NCI-H1930 (cell line): ENCODE data around the gene QSER1.
A peak's percentile ranks its signal among the peaks of the same experiment; 100 is the strongest.
"Not testable (repeated sequence)": the region's sequence is repeated elsewhere in the genome, so short reads cannot be mapped to it uniquely, and the experiment has no call there.

Experiments
- DNase-seq, 2 experiments: peaks; one replicate each; lab custom pipeline; 2025; lab: John Stamatoyannopoulos, UW

Gene QSER1

GRCh38 chr11:33000181-33000580, 107.6 kb downstream of the QSER1 start:
- DNase-seq: no peak

GRCh38 chr11:33001281-33001680, 108.7 kb downstream of the QSER1 start:
- no peak for DNase-seq

GRCh38 chr11:33001751-33002542, 109.3 kb downstream of the QSER1 start:
- no peak for DNase-seq

- DNase-seq: no peak
Measured at GRCh38 chr11:33005175-33005574, 112.6 kb downstream of the QSER1 start.

GRCh38 chr11:33006010-33006409, 113.4 kb downstream of the QSER1 start:
- no peak for DNase-seq

- DNase-seq: no peak
Measured at GRCh38 chr11:33013755-33014154, 121.1 kb downstream of the QSER1 start.

GRCh38 chr11:33015621-33016551, 123.3 kb downstream of the QSER1 start, which contains the start of gene DEPDC7:
DEPDC7 (plus strand) TSS chr11:33015878; CDS start chr11:33015956, 78 bp downstream.
- DNase-seq: peak; percentile 53 to 59

- DNase-seq: no peak
Measured at GRCh38 chr11:33016654-33017053, 124.0 kb downstream of the QSER1 start.

GRCh38 chr11:33017478-33017877, 124.9 kb downstream of the QSER1 start:
- DNase-seq: no peak

- DNase-seq: no peak
Measured at GRCh38 chr11:33017965-33018364, 125.4 kb downstream of the QSER1 start.

GRCh38 chr11:33018840-33019239, 126.2 kb downstream of the QSER1 start:
- DNase-seq: no peak

- no peak for DNase-seq
Measured at GRCh38 chr11:33021501-33021900, 128.9 kb downstream of the QSER1 start.

- no peak for DNase-seq
Measured at GRCh38 chr11:33021937-33022336, 129.3 kb downstream of the QSER1 start.

GRCh38 chr11:33025339-33025722, 132.7 kb downstream of the QSER1 start:
- no peak for DNase-seq

GRCh38 chr11:33027233-33027632, 134.6 kb downstream of the QSER1 start:
- DNase-seq: no peak

GRCh38 chr11:33027846-33028536, 135.4 kb downstream of the QSER1 start:
- no peak for DNase-seq

GRCh38 chr11:33028537-33028914, 135.9 kb downstream of the QSER1 start:
- no peak for DNase-seq

GRCh38 chr11:33029218-33029617, 136.6 kb downstream of the QSER1 start:
- DNase-seq: not testable (repeated sequence)
